SJCRH30 (cell line): ENCODE data around the gene APBB3. TPM values are rescaled to one million over a fixed set of nuclear protein-coding genes. Genes with fewer than 3 reads are reported as not detected.
"Not testable (repeated sequence)": the region's sequence is repeated elsewhere in the genome, so short reads cannot be mapped to it uniquely, and the experiment has no call there.

Experiments
- DNase-seq, 2 experiments: peaks; one replicate each; pipeline ENCODE4 v3.0.0-alpha.2; 2015 to 2020
- H3K27ac ChIP-seq: fragments of 250-450 bp; sonication (Bioruptor Pico); 2 replicates; pipeline ENCODE4 v1.5.1; 2020; ENCODE audit warnings: mild to moderate bottlenecking, moderate library complexity
- H3K27me3 ChIP-seq: fragments of 250-450 bp; sonication (Bioruptor Pico); 2 replicates; pipeline ENCODE4 v1.5.1; 2020; ENCODE audit warnings: mild to moderate bottlenecking, moderate library complexity
- H3K36me3 ChIP-seq: fragments of 250-450 bp; sonication (Bioruptor Pico); 2 replicates; pipeline ENCODE4 v1.5.1; 2020; ENCODE audit warnings: mild to moderate bottlenecking, moderate library complexity
- H3K4me1 ChIP-seq: fragments of 250-450 bp; sonication (Bioruptor Pico); 2 replicates; pipeline ENCODE4 v1.5.1; 2020; ENCODE audit warnings: mild to moderate bottlenecking, moderate library complexity
- H3K4me3 ChIP-seq: fragments of 250-450 bp; sonication (Bioruptor Pico); 2 replicates; pipeline ENCODE4 v1.5.1; 2020; ENCODE audit warnings: mild to moderate bottlenecking, moderate library complexity
- H3K9me3 ChIP-seq: fragments of 250-450 bp; sonication (Bioruptor Pico); replicated peaks from 2 replicates; pipeline ENCODE4 v1.5.1; 2020; ENCODE audit warnings: mild to moderate bottlenecking, moderate library complexity
- total RNA-seq: library from RNA; depleted of rRNA; stranded (reverse); fragments of >200 nt; shearing (Covaris generic); gene quantifications from 2 replicates; pipeline ENCODE4 v1.2.3, GENCODE V29; 2014; rRNA removed

The APBB3 gene, protein sequence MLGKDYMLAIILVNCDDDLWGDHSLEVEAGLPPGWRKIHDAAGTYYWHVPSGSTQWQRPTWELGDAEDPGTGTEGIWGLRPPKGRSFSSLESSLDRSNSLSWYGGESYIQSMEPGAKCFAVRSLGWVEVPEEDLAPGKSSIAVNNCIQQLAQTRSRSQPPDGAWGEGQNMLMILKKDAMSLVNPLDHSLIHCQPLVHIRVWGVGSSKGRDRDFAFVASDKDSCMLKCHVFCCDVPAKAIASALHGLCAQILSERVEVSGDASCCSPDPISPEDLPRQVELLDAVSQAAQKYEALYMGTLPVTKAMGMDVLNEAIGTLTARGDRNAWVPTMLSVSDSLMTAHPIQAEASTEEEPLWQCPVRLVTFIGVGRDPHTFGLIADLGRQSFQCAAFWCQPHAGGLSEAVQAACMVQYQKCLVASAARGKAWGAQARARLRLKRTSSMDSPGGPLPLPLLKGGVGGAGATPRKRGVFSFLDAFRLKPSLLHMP
- 10.2 and 16.9 TPM in 2 replicates for total RNA-seq

DNA sequence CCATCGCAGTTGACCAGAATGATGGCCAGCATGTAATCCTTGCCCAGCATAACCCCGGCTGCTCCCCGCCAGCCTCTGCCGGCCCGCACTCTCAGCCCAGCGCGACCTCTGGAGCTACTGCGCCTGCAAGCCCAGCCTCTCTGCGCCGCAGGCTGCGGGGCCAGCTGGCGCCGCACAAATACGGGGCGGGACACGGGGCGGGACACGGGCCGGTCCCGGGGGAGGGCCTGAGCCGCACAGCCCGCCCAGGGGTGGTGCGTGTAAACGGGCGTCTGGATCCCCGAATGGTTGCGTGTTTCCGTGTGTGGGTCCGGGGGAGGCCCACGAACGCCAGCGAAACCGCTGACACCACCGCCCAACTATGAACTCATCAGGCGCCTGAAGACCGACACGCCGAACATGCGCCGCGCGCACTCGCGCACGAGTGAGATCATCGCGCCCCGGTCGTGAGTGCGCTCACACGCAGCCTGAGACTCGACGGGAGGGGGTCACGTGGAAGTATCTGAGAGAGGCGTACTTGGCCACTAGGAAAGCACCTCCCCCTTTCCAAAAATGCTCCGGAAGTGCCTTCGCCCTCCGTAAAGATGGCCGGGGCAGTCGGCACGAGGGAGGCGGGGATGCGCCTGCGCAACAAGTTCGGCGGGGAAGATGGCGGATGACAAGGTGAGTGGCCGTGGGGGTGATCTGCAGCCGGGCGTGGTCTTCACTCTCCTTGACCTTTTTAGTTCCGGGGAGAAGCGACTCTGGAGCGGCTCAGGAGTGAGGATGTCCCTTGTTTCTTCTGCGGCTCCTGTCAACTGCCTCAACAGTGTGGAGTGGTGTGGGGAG lies at the start of gene APBB3, which contains the start of gene SLC35A4:
TSS of gene APBB3 (minus strand) at position 403 of the 828 bp plus-strand sequence. CDS start at position 50, 353 bp downstream.
TSS of gene SLC35A4 (plus strand) at position 633 of the 828 bp plus-strand sequence. CDS start 2,342 bp downstream, outside the sequence.
- peaks cover 5% of the 10 kb centered on the region; the same call in 1 of the 2 replicates for H3K4me1 ChIP-seq
- peaks cover 17% of the 10 kb centered on the region for H3K36me3 ChIP-seq
- H3K9me3 ChIP-seq: no peaks in the 10 kb centered on the region
- peak; percentile 98 for DNase-seq
- peak within 1 kb of the TSS; percentile 80 for H3K4me3 ChIP-seq
- no peaks in the 10 kb centered on the region for H3K27me3 ChIP-seq
- peak within 1 kb of the TSS; percentile 78 for H3K27ac ChIP-seq

DNA sequence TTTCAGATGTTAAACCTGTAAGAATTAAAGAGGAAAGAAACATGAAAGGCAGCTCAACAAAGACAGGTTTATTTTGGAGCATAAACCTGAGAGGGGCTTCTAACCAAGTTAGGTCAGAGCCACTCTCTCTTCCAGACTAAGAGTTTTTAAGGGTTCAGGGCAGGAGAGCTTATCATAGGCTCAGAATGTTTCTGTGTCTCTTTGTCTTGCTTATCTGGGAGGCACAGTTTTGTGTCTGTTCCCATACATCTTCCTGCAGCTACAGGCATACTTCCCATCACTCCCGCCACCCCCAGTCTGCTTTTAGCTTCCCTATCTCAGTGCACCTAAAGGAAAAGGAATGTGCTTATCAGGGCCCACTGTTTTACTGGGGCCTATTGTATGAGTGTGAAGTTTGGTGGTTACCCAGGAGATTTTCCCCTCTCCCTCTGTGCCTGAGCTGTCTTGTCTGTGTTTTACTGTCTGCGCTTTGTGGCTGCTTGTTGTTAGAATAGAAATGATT lies 46.7 kb upstream of the APBB3 start:
- Histone ChIP-seq H3K4me3 (no peak overlapping the region), H3K9me3 (peaks cover 12% of the 10 kb centered on the region)

DNA sequence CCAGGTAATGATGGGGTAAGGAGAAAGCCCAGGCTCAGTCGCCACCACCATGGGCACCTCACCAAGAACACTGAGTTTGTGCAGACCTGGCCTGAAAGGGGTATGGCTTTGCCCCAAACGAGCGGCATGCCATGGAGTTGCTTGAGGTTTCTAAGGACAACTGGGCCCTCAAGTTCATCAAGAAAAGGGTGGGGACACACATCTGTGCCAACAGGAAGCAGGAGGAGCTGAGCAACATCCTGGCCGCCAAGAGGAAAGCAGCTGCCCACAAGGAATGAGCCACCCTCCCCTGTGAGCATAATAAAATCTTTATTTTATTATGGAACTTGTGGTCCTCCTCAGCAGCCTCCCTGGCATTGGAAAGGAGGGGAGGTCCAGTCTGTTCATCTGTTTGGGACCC lies 44.7 kb upstream of the APBB3 start:
- Histone ChIP-seq H3K36me3 (no peaks in the 10 kb centered on the region), H3K4me1 (no peaks in the 10 kb centered on the region; the same call in 1 of the 2 replicates), H3K9me3 (peaks cover 12% of the 10 kb centered on the region), H3K27me3 (no peaks in the 10 kb centered on the region), H3K27ac (no peak overlapping the region), H3K4me3 (no peak overlapping the region)
- peak; percentile 24 to 33 for DNase-seq

More for the DNA sequence above, 46.7 kb upstream of the APBB3 start:
- Histone ChIP-seq H3K4me1 (no peaks in the 10 kb centered on the region; the same call in 1 of the 2 replicates), H3K27ac (no peak overlapping the region), H3K36me3 (no peaks in the 10 kb centered on the region), H3K27me3 (no peaks in the 10 kb centered on the region)
- no peak for DNase-seq

DNA sequence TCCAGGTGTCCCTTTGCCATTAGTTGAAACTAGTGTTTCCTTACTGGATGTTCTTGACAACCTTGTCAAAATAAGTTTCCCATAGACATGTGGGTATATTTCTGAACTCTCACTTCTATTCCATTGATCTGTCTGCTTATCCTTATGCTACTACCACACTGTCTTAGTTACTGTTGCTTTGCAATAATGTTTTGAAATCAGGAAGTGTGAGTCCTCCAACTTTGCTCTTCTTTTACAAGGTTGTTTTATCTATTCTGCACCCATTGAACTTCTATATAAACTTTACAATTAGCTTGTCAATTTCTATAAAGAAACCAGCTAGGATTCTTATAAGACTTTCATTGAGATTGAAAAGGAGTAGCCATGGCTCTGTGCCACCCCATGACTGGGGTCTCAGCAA lies 44.3 kb upstream of the APBB3 start:
- H3K36me3 ChIP-seq: no peaks in the 10 kb centered on the region
- H3K27ac ChIP-seq: no peak overlapping the region
- no peak for DNase-seq

DNA sequence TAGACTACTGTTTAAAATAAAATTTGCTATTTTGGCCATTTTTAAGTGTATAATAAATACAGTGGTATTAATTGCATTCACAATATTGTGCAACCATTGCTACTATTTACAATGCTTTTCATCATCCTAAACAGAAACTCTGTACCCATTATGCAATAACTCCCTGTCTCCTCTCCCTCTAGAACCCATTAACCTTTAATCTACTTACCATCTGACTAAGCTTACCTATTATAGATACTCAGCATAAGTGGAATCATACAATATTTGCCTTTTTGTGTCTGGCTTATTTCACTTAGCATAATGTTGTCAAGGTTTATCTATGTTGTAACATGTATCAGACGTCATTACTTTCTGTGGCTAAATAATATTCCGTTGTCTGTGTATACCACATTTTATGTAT lies 42.6 kb upstream of the APBB3 start:
- no peak overlapping the region for H3K4me3 ChIP-seq
- H3K36me3 ChIP-seq: no peaks in the 10 kb centered on the region
- H3K9me3 ChIP-seq: peaks cover 12% of the 10 kb centered on the region
- H3K4me1 ChIP-seq: no peaks in the 10 kb centered on the region; the same call in 1 of the 2 replicates
- no peak for DNase-seq
- H3K27me3 ChIP-seq: no peaks in the 10 kb centered on the region
- H3K27ac ChIP-seq: no peak overlapping the region

More for the DNA sequence above, 44.3 kb upstream of the APBB3 start:
- no peak overlapping the region for H3K4me3 ChIP-seq
- no peaks in the 10 kb centered on the region; the same call in 1 of the 2 replicates for H3K4me1 ChIP-seq
- no peaks in the 10 kb centered on the region for H3K27me3 ChIP-seq
- H3K9me3 ChIP-seq: peaks cover 12% of the 10 kb centered on the region

DNA sequence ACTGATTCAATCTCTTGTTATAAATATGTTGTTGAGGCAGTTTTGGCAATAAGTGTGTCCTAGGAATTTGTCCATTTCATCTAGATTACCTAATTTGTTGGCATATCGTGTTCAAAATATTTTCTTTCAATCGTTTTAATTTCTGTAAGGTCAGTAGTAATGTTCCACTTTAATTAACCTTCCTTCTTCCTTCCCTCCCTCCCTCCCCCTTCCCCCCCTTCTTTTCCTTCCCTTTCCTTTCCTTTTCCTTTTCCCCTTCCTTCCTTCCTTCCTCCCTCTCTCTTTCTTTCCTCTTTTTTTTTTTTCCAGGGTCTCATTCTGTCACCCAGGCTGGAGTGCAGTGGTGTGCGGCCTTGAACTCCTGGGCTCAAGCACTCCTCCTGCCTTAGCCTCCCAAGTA lies 41.5 kb upstream of the APBB3 start:
- Histone ChIP-seq H3K4me1 (no peaks in the 10 kb centered on the region; the same call in 1 of the 2 replicates), H3K4me3 (no peak overlapping the region), H3K27ac (no peak overlapping the region), H3K36me3 (no peaks in the 10 kb centered on the region), H3K27me3 (no peaks in the 10 kb centered on the region), H3K9me3 (peaks cover 4% of the 10 kb centered on the region; the same call in 1 of the 2 replicates)
- no peak for DNase-seq

DNA sequence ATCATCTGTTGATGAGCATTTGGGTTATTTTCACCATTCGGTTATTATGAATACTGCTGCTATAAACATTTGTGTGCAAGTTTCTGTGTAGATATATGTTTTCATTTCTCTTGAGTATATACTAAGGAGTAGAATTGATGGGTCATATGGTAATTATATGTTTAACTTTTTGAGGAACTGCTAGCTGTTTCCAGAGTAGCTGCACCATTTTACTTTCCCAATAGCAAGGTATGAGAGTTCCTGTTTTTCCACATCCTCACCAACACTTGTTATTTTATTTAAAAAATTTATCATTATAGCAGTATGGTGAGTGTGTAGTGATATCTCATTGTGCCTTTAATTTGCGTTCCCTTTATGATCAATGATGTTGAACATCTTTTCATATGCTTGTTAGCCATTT lies 39.3 kb upstream of the APBB3 start:
- Histone ChIP-seq H3K36me3 (no peaks in the 10 kb centered on the region), H3K27me3 (no peaks in the 10 kb centered on the region), H3K4me1 (no peaks in the 10 kb centered on the region; the same call in 1 of the 2 replicates), H3K27ac (no peak overlapping the region), H3K9me3 (no peaks in the 10 kb centered on the region), H3K4me3 (no peak overlapping the region)
- no peak for DNase-seq

DNA sequence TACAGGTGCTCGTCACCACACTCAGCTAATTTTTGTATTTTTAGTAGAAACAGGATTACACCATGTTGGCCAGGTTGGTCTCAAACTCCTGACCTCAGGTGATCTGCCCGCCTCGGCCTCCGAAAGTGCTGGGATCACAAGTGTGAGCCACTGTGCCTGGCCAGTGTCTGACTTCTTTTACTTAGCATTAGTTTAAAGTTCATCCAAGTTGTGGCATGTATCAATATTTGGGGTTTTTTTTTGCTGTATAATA lies 39.0 kb upstream of the APBB3 start:
- H3K36me3 ChIP-seq, H3K9me3 ChIP-seq, H3K4me3 ChIP-seq, H3K27me3 ChIP-seq, DNase-seq, H3K27ac ChIP-seq, H3K4me1 ChIP-seq: not testable (repeated sequence)

DNA sequence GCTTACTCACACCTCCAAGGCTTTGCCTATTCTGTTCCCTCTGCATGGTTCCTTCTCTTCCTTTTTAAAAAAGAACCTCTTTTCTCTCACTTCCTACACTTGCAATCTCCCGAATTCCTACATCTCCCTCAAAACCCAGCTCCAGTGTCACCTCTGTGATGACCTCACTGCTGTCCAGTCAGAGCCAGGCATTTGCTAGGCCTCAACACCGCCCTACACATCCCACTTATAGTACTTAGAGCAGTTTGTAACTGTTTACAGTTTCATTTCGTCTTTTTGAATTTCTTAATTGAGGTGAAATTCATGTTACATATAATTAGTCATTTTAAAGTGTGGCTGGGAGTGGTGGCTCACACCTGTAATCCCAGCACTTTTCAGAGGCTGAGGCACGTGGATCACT lies 37.7 kb upstream of the APBB3 start:
- H3K27me3 ChIP-seq: no peaks in the 10 kb centered on the region
- no peak overlapping the region for H3K27ac ChIP-seq
- no peaks in the 10 kb centered on the region for H3K4me1 ChIP-seq
- no peaks in the 10 kb centered on the region for H3K9me3 ChIP-seq
- no peaks in the 10 kb centered on the region for H3K36me3 ChIP-seq
- H3K4me3 ChIP-seq: no peak overlapping the region
- DNase-seq: no peak

DNA sequence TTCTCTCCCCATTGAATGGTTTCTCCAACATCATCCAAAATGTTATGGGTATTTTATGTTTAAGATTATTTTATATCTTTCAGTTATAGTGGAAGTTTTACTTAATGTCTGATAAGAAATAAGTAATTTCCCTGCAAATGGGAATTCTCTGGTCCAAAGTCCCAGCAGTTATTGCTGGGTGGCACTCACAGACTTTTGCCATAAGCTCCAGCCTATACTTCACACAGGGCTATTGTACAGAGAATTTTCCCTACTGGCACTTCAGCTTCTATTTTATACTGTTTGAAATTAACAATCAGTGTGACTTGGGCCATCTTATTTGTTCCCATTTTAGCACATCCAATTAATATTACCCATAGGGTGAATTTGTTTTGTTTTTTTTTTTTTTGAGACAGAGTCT lies 35.7 kb upstream of the APBB3 start:
- Histone ChIP-seq H3K4me1 (no peaks in the 10 kb centered on the region), H3K4me3 (no peak overlapping the region), H3K27me3 (no peaks in the 10 kb centered on the region), H3K9me3 (no peaks in the 10 kb centered on the region), H3K36me3 (no peaks in the 10 kb centered on the region), H3K27ac (no peak overlapping the region)
- no peak for DNase-seq

DNA sequence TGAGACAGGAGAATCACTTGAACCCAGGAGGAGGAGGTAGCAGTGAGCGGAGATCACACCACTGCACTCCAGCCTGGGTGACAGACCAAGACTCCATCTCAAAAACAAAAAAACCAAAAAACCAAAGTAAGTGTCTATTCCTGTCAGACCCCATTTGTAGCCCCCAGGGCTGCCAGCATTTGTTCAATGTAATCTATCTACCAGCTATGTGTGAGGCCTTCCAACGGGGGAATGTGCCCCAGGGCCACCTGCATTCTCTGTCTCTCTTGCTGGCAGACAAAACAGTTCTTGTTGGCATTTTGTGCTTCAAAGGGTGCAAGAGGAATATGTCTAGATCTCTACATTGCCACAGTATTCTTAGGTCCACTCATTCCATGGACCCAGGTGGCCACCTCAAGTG lies 34.4 kb upstream of the APBB3 start:
- Histone ChIP-seq H3K27me3 (no peaks in the 10 kb centered on the region), H3K36me3 (no peaks in the 10 kb centered on the region), H3K4me1 (no peaks in the 10 kb centered on the region), H3K9me3 (no peaks in the 10 kb centered on the region), H3K4me3 (no peak overlapping the region), H3K27ac (no peak overlapping the region)
- no peak for DNase-seq

DNA sequence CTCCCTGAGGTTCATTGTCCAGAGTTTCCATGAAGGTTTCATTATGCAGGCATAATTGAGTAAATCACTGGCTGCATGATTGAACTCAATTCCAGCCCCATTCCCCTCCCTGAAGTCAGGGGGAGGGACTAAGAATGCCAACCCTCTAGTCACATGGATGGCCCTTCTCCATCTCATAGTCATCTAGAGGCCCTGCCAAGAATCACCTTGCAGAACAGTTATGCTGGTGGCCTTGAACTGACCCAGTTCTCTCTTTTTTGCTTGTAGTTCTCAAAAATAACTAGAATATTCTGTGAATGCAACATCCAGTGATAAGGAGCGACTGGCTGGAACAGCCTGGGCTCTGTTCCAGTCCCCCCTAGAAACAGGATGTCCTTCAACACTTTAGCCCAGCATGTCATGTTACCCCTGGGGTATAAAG lies 31.9 kb upstream of the APBB3 start:
- H3K27ac ChIP-seq: no peak overlapping the region
- H3K27me3 ChIP-seq: no peaks in the 10 kb centered on the region
- H3K4me1 ChIP-seq: no peaks in the 10 kb centered on the region
- no peak overlapping the region for H3K4me3 ChIP-seq
- H3K36me3 ChIP-seq: no peaks in the 10 kb centered on the region
- no peak for DNase-seq
- H3K9me3 ChIP-seq: no peaks in the 10 kb centered on the region

DNA sequence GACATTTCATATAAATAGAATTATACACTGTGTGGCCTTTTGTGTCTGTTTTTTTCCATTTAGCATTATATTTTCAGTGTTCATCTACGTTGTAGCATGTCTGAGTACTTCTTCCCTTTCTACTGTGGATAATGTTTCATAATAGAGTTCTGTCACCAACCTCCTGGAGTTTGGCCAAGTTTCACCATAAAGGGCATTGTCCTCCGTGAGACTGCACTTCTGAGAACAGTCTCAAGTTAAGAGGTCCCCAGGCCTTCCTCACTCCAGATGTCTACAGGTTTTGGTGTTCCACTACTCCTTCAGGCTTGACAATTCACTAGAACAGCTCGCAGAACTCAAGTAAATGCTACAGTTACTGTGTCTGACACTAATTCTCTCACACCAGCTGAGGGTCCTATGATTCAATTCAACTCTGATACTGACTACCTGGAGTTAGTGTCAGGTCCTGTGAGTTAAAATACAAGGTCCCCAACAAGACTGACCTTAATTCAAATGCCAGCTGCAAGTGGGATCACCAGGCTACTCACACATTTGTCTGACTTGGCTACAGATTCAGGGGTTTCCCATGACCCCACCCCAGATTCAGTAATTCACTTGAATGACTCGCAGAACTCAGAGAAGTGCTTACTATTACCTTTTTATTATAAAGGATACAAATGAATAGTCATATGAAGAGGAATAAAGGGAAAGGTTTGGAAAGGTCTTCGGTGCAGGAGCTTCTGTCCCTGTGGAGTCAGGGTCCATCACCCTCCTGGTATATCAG lies 31.3 kb upstream of the APBB3 start:
- no peak overlapping the region for H3K4me3 ChIP-seq
- no peak overlapping the region for H3K27ac ChIP-seq
- H3K9me3 ChIP-seq: no peaks in the 10 kb centered on the region
- no peaks in the 10 kb centered on the region for H3K27me3 ChIP-seq
- H3K36me3 ChIP-seq: no peaks in the 10 kb centered on the region
- peak in 1 of 2 experiments; percentile 44 for DNase-seq
- no peaks in the 10 kb centered on the region for H3K4me1 ChIP-seq

DNA sequence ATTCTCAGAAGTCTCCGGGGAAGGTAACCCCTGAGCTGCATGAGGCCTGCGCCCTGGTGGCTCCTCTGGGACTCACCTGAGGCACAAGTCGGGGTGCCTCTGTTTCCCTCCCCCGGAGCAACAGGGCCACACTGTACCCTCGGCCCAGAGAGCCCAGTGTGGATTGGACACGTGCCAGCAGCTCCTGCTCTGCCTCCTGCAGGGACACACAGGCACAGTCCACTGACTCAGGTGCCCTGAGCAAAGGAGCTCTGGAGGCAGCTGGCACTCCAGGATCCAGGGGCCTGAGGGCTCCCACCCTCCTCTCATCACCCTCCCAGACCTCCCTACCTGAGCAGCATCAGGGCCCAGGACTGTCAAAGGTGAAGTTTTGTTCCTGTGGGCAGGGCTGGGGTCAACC lies 29.8 kb upstream of the APBB3 start:
- DNase-seq: no peak
- Histone ChIP-seq H3K27me3 (no peaks in the 10 kb centered on the region), H3K4me3 (no peak overlapping the region), H3K4me1 (no peaks in the 10 kb centered on the region), H3K9me3 (no peaks in the 10 kb centered on the region), H3K36me3 (no peaks in the 10 kb centered on the region), H3K27ac (no peak overlapping the region)
